Tibial artery (tissue), 4 donors: ENCODE data around the gene DHODH.
"Not testable (repeated sequence)": the region's sequence is repeated elsewhere in the genome, so short reads cannot be mapped to it uniquely, and the experiment has no call there.

Source experiments
- DNase-seq, 2 donors: peaks; one replicate each; pipeline ENCODE4 v3.0.0-alpha.2; 2019
- H3K27ac ChIP-seq, 2 donors: fragments of 200-600 bp; sonication (generic) in 1 of 2; 1 replicate in 1 of 2; 2 replicates in 1 of 2; pipeline ENCODE4 v1.5.1; 2018 to 2019; ENCODE audit warnings: mild to moderate bottlenecking in 1 of 2
- H3K27me3 ChIP-seq, 2 donors: fragments of 200-600 bp; sonication (generic) in 1 of 2; one replicate each; pipeline versions ENCODE4 v1.5.1 to v1.6.0; 2016 to 2019
- H3K36me3 ChIP-seq, 3 donors: fragments of 200-600 bp; sonication (generic) in 2 of 3; one replicate each; pipeline ENCODE4 v1.5.1; 2016 to 2019; ENCODE audit warnings: mild to moderate bottlenecking in 2 of 3
- H3K4me1 ChIP-seq, 4 donors: fragments of 200-600 bp; sonication (generic) in 2 of 4; 1 replicate in 3 of 4; 2 replicates in 1 of 4; pipeline ENCODE4 v1.5.1; 2016 to 2019
- H3K4me3 ChIP-seq, 2 donors: fragments of 200-600 bp; sonication (generic) in 1 of 2; 1 replicate in 1 of 2; 2 replicates in 1 of 2; pipeline ENCODE4 v1.5.1; 2018 to 2019; ENCODE audit warnings: mild to moderate bottlenecking in 2 of 2
- H3K9me3 ChIP-seq, 3 donors: fragments of 200-600 bp; sonication (generic) in 1 of 3; one replicate each; pipeline ENCODE4 v1.5.1; 2016 to 2019
- intact Hi-C: fragments of 100-400 bp; cut with DNase I; formaldehyde crosslinking; loops from one replicate; pipeline ENCODE4 v1.15.0; 2023; ENCODE audit warnings: low total_unique reads
- TF ChIP-seq, protein P1 (sequence below), 2 experiments: fragments of 200-600 bp in 1 of 2; fragments of 450-650 bp in 1 of 2; IDR thresholded peaks; one replicate each; pipeline ENCODE4 v1.5.1; 2017 to 2019; ENCODE audit warnings: antibody characterized with exemption in 2 of 2, mild to moderate bottlenecking in 1 of 2, moderate library complexity in 1 of 2

The DHODH gene

DNA sequence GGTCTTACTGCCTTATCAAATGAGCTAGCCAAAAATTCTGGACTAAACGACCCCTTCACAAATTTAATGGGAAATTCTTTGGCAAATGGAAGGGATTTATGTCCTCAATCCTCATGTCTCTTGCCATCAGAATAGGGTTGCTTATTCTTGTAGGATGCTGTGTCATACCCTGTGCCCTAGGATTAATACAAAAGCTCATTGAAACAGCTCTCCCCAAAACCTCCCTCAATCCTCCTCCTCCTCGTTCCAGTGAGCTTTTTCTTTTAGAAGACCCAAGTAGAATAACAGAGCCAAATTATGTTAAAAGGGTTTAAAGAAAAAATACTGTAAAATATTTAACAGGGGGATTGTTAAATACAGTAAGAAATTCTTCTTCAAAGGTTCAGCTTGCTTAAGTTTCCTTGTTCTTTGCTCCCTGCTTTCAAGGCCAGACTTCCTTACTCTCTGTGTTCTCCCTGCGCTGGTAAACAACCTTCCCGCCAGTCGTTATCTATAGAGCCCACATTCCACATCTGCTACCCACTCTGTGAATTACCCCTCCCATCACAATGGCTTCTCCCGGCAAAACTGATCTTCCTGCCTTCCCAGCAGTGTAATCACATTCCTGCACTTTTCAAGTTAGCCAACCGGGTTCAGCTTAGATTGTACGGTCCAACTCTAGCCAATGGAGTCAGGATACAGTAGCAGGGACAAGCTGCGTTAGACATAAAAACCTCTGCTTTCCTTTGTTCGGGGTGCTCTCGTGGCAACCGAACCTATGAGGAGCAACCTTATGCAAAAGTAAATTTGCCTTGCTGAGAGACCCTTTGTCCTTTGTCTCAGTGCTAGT lies 64.2 kb downstream of the DHODH start:
- Histone ChIP-seq H3K36me3 (peaks cover 0 to 2% (median 1%) of the 10 kb centered on the region in 3 donors), H3K4me1 (peaks cover 0 to 37% (median 23%) of the 10 kb centered on the region in 4 donors), H3K9me3 (no peaks in the 10 kb centered on the region), H3K27ac (peak overlapping the region; percentile 59 to 64), H3K27me3 (no peaks in the 10 kb centered on the region), H3K4me3 (no peak overlapping the region)
- TF ChIP-seq, protein P1, sequence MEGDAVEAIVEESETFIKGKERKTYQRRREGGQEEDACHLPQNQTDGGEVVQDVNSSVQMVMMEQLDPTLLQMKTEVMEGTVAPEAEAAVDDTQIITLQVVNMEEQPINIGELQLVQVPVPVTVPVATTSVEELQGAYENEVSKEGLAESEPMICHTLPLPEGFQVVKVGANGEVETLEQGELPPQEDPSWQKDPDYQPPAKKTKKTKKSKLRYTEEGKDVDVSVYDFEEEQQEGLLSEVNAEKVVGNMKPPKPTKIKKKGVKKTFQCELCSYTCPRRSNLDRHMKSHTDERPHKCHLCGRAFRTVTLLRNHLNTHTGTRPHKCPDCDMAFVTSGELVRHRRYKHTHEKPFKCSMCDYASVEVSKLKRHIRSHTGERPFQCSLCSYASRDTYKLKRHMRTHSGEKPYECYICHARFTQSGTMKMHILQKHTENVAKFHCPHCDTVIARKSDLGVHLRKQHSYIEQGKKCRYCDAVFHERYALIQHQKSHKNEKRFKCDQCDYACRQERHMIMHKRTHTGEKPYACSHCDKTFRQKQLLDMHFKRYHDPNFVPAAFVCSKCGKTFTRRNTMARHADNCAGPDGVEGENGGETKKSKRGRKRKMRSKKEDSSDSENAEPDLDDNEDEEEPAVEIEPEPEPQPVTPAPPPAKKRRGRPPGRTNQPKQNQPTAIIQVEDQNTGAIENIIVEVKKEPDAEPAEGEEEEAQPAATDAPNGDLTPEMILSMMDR (IDR thresholded peaks at IDR 0.05): no peak
- DNase-seq: peak in 1 of 2 donors; percentile 27
- intact Hi-C loops: no loop called here

GRCh38 chr16:72073560-72074230 lies 65.2 kb downstream of the DHODH start:
- H3K27ac ChIP-seq: peak overlapping the region; percentile 59 to 64
- intact Hi-C loops: no loop called here

GRCh38 chr16:72075067-72075466 lies 66.5 kb downstream of the DHODH start:
- intact Hi-C loops, H3K27me3 ChIP-seq, H3K4me3 ChIP-seq, DNase-seq, H3K36me3 ChIP-seq, H3K9me3 ChIP-seq: not testable (repeated sequence)
- H3K4me1 ChIP-seq: peaks cover 0 to 37% (median 23%) of the 10 kb centered on the region in 4 donors
- peak overlapping the region; percentile 59 to 64 for H3K27ac ChIP-seq

More at GRCh38 chr16:72073560-72074230, 65.2 kb downstream of the DHODH start:
- peaks cover 0 to 37% (median 23%) of the 10 kb centered on the region in 4 donors for H3K4me1 ChIP-seq
- peak; percentile 33 to 73 for DNase-seq
- H3K36me3 ChIP-seq: peaks cover 0 to 9% (median 4%) of the 10 kb centered on the region in 3 donors
- no peaks in the 10 kb centered on the region for H3K9me3 ChIP-seq
- TF ChIP-seq, protein P1 (IDR thresholded peaks at IDR 0.05): no peak
- no peaks in the 10 kb centered on the region for H3K27me3 ChIP-seq
- H3K4me3 ChIP-seq: peak overlapping the region in 1 of 2 donors; percentile 2
